Esophagus mucosa (tissue), 1 donor: Measurements from ENCODE around the gene GPATCH8. TPM values are rescaled to one million over a fixed set of nuclear protein-coding genes. Genes with fewer than 3 reads are reported as not detected.
A peak's percentile ranks its signal among the peaks of the same experiment; 100 is the strongest.

ENCODE experiments used
- ATAC-seq: fragments of 200-7000 bp; cut with Tn5 transposase; one replicate; pipeline ENCODE4 v1.9.1; 2020
- total RNA-seq: library from RNA; stranded (reverse); gene quantifications from one replicate; pipeline ENCODE4 v1.2.4, GENCODE V29; 2023
- donor health status: DM: yes; HTN: yes; CAD: no.

The GPATCH8 gene
- total RNA-seq, 1 donor from 2014 or later = 24.7 TPM

DNA sequence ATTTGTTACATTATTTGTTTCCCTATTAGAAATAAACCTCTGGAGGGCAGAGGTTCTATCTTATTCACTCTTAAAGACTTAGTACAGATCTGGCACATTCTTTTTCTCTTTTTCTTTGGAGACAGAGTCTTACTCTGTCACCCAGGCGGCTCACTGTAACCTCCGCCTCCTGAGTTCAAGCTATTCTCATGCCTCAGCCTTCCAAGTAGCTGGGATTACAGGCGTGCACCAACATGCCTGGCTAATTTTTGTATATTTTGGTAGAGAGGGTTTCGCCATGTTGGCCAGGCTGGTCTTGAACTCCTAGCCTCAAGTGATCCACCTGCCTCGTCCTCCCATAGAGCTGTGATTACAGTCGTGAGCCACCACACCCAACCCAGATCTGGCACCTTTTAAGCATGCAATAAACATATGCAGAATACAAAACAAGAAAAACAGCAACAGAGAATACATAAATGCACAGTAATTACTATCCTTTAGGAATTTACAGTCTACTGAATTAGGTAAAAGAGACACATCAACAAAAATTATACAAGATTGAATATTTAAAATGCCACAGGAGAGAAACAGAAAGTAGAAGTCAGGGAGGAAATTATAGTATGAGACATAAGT is 52.1 kb downstream of the GPATCH8 start:
- no peak for ATAC-seq

DNA sequence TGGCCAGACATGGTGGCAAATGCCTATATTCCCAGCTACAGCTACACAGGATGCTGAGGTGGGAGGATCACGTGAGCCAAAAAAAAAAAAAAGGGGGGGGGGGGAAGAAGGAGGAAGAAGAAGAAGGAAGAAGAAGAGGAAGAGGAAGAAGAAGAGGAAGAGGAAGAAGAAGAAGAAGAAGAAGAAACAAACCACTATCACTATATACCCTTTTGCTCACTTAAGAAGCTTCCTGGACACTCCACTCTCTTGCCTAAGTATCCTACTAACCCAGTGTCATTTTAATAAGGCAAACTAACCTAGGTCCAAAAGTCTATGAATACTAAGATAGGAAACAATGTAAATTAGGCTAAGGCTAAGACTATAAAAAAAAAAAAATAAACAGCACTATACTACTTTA is 54.8 kb downstream of the GPATCH8 start:
- ATAC-seq = no peak

DNA sequence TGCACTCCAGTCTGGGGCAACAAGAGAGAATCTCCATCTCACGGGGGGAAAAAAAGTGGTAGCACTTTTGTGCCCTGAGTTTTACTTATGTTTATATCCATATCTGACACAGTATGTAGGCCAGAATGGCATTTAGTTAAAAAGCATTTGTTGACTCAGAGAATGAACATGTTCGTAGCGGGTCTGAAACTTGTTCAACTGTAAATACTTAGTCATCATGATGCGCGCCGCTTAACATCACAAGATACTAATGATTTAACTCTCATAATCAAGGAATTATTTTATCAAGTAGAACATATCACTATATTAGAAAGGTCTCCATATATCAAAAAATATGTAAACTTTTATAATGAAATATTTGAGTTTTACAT is 58.5 kb downstream of the GPATCH8 start:
- peak; percentile 73 for ATAC-seq

DNA sequence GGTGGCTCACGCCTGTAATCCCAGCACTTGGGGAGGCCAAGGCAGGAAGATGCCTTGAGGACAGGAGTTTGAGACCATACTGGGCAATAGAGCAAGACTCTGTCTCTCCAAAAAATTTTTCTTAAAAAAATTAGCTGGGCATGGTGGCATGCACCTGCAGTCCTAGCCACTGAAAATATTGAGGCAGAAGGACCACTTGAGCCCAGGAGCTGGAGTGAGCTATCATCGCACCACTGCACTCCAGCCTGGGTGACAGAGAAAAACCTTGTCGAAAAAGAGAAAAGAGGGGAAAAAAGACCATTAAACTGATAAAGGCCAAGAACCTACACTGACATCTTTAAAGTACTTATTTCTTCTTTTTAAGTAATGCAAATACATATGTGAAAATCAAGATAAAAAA is 60.4 kb downstream of the GPATCH8 start:
- no peak for ATAC-seq

DNA sequence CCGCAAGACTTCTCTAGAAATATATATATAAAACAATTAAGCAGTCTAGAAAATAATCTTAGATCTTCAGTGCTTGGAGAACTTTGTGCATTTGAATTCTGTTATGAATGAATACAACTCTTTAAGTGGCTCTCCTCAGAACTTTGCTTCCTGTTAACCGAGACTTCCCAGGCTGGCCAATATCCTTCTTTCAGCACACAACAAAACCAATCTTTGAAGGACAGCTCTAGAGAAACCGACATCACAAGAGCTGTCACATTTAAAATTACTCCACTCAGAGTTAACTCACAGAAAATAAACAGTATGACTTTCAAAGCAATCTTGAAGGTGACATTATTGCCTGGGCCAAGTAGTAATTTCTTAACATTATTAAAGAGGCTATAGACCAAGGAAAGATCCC is 64.0 kb downstream of the GPATCH8 start:
- no peak for ATAC-seq

DNA sequence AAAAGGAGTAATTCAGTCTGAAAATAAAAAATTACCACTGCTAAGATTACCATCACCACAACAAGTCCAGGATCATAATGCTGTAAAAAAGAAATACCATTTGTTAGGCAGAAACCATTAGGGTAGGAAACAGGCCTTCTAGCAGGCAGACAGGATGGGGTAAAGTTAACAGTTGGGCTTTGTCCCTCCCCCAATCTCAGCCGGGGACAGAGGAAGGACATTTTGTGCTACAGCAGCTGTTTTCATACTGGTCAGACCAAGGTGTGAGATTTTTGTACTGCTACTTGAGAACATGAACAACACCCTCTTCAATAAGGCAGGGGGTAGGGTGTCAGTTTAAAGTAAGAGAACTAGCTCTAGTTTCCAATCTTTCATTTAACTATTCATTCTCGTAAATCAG is 64.6 kb downstream of the GPATCH8 start:
- ATAC-seq = no peak

DNA sequence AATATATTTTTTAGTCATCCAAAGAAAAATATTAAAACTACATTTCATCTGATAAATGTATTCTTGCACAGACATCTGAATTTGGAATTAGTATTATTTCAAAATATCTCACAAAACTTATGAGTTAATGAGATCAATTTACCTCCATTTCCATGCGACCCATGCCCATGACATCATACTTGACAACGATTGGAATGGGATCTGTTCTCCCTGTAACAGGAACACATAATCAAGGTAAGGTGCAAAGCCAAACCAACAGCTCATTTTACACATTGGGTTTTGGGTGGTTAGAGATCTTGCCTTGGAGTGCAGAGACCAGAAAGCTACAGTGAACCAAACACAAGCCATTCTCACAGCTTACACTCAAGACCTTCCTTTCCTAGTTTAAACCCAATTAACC is 66.9 kb downstream of the GPATCH8 start:
- no peak for ATAC-seq

DNA sequence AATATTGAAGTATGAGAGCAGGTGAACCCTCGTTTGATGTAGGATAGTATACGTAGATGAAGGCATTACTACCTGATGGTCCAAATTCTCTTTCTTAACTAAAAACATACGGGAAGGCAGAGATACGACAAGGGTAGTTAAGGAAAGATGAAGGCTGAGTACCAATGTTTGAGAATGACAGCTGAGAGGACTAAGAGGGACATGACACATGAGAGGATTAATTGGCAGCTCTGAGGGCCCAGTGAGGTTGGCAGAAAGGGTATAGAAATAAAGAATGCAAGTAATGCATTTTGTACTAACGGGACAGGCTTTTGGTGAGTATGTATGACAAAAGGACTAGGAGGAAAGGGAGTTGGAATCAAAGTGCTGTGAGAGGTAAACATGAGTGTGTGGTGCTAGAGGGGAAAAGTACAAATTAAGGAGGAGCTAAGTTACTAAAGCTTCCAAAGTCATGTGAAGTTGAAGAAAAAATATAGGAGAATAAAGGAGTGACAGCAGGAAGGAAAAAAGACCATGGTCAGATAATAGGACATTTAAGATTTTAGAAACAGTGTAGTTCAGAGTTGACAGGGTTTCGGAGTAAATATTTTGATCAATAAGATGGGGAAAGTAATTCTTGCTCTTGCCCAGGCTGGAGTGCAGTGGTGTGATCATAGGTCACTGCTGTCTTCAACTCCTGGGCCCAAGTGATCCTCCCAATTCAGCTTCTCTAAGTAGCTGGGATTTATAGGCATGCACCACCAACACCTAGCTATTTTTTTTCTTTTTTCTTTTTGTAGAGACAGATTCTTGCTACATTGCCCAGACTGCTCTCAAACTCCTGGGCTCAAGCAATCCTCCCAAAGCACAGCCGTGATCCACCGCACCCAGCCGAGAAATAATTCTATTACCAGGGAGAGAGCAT is 70.7 kb downstream of the GPATCH8 start:
- no peak for ATAC-seq

DNA sequence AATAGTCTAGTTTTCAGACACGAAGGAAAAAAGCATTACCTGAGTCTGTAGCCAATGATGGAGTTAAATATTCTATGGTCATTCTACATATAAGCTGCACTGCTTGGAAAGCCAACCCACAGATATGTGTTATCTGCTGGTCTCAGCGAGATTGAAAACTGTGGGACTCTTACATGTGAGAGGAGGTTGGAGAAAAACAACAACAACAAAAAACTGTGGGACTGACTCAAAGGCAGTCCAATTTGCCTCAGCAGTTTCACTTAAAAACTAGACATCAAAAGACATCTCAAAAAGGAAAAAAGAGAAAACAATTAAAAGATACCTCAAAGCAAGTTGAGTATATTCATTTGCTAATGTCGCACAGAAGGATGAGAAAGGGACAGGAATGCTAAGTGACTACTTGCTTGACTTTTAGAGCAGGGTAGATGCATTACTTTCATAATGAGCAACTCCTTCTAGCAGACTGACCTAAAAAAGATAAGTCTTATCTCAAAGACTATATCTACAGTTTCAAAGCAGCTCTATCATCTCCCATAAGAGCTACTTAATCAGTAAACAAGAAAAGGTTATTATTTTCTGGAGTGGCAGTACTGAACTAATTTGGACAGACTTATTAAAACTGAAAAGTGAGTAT is 78.3 kb downstream of the GPATCH8 start:
- no peak for ATAC-seq

DNA sequence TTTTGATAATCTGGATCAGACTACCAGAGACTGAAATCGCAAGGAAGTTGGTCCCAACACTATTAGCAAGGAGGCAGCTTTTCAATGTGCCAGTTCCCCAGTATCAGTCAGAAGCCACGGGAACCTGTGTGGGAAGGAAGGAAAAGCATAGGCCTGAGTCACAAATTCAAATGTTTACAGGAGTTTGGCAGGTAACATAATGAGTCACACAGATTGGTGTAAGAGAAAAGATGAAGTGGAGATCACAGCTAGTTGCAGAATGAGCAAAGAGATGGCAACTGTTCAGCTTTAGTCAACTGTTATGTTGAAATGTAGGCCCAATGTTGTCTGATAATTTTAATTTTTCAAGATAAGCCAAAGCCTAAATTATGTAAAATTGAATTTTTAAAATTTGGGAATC is 85.7 kb downstream of the GPATCH8 start:
- ATAC-seq = peak; percentile 96

DNA sequence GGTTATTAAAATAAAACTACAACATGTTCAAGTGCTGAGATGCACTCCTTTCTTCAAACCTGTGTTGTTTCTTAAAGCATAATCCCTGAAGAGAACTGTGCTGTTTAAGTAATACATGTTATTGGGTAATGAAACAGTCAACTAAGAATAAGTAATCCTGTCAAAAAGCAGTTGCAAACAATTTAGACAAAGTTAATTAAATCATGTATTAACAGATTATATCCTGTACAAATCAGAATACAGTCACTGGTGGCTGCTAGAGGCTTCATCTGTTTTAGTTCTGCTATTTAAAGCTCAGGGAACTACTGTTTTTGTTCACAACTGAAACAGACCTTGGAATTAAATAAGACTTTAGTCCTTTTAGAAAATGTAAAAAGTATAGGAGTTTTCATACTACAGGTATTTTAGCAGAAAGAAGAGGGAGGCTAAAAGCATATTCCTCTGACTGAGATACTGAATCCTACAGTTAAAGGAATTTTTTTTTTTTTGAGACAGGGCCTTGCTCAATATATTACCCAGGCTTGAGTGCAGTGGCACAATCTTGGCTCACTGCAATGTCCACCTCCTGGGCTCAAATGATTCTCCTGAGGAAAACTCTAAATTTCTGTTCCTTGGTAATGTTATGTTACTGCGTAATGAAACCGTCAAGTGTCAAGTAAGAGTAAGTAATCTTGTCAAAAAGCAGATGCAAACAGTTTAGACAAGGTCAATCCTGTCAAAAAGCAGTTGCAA is 86.5 kb downstream of the GPATCH8 start:
- no peak for ATAC-seq

DNA sequence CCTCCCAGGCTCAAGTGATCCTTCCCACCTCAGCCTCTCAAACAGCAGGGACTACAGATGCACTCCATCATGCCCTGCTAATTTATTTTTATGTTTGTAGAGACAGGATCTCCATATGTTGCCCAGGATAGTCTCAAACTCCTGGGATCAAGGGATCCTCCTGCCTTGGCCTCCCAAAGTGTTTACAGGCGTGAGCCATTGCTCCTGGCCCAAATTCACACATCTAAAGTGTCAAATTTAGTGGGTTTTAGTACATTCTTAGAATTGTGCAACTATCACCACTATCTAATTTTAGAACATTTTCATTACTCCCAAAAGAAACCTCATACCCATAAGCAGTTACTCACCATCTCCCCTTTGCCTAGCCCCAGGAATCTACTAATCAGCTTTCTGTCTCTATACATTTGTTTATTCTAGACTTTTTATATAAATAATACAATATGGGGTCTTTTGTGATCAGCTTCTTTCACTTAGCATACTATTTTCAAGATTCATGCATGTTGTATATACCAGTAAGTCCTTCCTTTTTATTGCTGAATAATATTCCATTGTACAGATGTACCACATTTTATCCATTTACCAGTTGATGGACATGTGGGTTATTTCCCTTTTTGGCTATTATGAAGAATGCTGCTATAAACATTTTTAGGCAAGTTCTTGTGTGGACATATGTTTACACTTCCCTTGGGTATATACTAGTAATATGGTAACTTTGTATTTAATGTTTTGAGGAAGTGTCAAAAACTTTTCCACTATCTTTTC is 88.6 kb downstream of the GPATCH8 start:
- no peak for ATAC-seq

DNA sequence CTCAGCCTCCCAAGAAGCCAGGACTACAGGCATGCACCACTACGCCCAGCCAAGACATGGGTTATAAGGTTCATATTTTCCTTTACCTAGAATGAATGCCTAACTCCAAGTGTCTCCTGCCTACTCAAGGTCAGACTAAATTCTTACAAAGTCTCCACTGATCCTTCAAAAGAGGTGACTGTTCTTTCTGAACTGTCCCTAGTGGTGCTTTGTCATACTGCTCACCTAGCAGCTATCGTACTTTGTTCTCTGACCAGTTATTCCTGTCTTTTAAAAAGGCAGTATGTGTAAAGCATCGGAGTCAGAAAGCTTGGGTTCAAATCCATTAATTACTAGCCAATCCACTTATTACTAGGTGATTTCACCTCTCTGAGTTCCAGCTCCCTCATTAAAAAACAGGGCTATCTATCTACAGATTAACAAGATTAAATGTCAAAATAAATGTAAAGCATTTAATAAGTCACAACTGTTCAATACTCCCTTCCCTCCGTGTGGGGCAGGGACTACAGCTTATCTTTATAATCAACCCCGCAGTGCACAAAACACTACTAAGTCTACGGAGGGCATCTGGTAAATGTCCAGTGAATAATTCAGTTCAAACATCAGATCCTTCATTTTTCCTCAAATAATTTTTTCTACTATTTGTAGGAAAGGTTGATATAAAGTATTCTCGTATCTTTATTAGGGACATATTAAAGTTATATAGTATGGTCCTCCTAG is 93.7 kb downstream of the GPATCH8 start:
- peak; percentile 91 for ATAC-seq

DNA sequence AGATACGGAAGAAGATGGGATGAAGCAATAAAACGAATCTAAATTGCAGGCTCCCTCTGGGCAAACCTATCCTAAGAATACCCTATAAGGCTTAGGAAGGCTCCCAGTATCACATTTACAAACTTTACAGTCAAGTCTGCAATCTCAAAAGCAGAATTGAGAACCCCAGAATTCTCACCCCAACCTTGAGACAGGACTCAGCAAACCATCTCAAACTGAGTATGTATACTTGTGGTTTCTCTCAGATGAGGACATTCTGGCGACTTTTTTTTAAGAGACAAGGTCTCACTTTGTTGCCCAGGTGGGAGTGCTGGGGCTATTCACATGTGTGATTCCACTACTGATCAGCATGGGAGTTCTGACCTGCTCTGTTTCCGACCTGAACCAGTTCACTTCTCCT is 94.4 kb downstream of the GPATCH8 start:
- no peak for ATAC-seq

DNA sequence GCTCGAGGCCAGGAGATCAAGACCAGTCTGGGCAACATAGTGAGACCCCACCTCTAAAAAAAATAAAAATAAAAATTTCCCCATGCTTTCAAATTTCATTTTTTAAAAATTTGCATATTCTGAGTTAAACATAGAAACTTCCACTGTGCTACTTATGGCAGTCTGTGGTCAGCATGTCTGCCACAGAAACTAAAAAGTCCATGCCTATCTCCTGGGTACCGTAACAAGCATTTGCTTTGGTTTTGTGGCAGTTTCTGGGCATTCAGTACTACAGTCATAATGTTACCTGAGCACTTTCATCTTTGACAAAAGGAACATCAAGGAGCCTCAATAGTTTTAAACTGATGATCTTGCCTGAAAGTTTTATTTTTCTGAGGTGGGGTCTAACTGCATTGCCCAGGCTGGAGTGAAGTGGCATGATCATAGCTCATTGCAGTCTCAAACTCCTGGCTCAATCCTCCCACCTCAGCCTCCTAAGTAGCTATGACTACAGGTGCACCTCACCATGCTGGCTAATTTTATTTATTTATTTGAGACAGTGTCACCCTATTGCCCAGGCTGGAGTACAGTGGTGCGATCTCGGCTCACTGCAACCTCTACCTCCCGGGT is 100.5 kb downstream of the GPATCH8 start:
- no peak for ATAC-seq

DNA sequence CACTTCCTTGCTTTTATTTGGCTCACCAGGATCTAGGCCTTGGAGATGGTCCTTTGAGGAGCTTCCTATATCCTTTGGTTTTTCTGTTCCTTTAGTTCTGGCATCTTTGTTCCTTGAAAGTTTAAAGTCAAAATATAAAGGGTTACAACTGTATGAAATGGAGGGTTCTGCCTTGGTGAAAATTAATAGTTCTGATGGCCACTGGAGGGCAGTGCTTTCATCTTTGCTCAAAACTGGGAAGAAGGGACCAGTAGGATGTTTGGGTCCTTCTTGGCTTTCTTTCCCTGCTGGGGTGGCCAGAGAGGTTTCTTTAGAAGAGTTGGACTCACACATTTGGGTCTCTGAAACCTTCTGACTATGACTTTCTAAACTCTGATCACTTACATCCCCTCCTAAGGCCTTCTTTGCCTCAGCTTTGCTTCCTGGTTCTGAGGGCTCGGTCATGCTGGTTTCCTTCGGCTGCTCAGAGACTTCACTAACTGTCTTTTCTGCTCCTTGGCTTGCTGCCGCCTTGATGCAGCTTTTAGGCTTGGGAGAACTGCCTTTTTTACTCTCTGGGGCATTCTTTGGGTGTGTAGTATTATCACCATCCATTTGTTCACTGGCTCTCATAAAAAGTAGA is 102.9 kb downstream of the GPATCH8 start:
- peak; percentile 34 for ATAC-seq

DNA sequence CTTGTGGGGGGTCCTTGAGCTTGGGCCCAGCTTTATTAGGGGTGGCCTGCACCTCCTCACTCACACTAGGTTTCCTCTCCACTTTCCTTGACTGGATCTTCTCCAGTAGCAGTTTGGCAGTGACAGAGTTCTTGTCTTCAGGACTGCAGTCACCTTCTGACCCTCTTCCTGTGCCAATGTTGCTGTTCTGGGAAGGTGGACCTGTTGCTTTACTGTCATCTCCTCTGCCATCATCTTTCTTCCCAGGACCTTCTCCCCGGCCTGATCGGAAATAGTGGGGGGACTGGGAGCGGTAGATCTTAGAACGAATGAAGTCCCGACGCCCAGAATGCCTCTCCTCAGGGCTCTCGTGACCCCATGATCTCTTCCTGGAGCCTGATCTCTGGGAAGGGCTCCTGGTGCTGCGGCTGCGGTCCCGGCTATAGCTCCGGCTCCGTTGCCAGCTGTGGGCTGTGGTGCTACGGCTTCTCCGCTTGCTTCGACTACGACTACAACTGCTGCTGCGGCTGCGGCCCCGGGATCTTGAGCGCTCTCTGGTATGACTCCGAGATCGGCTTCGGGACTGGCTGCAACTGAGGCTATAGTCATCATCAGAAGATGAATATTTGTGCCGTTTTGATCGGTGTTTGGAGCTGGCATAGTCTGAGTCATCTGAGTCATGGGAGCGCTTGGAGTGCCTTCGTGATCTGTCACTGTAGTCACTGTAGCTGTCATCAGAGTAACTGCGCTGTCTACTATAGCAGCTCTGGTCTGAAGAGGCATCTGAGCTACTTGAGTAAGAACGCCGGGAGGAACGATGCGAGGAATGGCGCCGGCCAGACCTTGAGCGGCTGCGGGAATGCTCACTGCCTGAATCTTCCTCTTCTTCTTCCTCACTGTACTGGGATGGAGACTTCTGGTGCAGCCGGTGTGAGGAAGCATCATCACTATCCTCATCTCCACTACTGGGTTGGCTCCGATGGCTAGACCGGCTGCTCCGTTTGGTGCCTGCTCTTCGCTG is 104.2 kb downstream of the GPATCH8 start:
- no peak for ATAC-seq

DNA sequence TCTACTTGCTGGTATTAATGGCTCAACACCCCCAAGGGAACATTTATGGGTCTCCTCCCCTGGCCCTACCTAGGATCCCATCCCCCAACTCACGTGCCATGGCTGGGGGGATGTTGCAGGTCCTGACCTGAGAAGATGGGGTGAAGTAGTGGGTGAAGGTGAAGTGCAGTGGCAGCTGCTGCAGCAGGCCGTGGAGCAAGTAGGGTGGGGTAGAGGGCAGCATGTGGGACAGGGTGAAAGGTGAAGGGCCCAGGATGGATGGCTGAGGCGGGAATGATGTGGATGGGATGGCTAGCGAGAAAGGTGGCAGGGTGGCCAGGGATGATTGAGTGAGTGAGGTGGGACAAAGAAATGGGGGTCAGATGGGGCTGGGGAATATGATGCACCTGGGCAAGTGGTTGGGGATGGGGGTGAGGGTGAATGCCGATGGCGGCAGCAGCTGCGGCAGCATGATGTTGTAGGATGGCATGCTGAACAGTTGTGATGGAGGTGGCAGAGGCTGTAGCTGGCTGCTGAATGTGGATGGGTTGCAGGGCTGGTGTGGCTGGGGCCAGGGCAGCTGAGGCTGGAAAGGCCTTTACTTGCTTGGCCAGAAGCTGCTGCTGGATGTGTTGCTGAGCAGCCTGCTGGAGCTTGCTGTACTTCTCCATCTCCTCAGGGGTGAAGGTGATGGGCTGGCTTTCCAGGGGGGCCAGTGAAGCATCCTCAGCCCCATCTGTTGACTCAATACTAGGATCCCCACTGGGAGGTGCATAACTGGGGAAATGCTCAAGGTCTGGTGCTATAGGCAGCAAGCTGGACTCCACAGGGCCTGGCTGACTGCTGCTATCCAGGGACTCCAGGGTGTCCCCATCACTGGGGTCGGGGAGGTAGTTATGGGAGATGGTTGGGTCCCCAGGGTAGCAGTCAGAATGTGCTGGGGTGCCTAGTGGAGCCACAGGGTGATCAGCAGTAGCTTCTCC is 105.4 kb downstream of the GPATCH8 start:
- peak; percentile 16 for ATAC-seq
